Cardiac fibroblast (primary cell): ENCODE data around the gene ETAA1.

Experiments used
- DNase-seq, 2 donors: peaks; one replicate each; pipeline versions ENCODE4 v3.0.0 to v3.0.0-alpha.2; 2010; ENCODE audit warnings: low read depth in 2 of 2
- H3K4me3 ChIP-seq, 2 donors: replicated peaks in 1 of 2; 1 replicate in 1 of 2; 2 replicates in 1 of 2; pipeline ENCODE4 v1.5.1; 2011; ENCODE audit warnings: low read depth in 2 of 2, low read length in 2 of 2, mild to moderate bottlenecking in 2 of 2, moderate library complexity in 1 of 2
- TF ChIP-seq, protein P1 (sequence below): IDR thresholded peaks from one replicate; pipeline ENCODE4 v1.5.1; 2011; ENCODE audit warnings: low read depth, mild to moderate bottlenecking, low read length, inconsistent platforms

The ETAA1 gene

GRCh38 chr2:67384123-67384822 lies 12.9 kb upstream of the ETAA1 start:
- DNase-seq = no peak
- TF ChIP-seq, protein P1, sequence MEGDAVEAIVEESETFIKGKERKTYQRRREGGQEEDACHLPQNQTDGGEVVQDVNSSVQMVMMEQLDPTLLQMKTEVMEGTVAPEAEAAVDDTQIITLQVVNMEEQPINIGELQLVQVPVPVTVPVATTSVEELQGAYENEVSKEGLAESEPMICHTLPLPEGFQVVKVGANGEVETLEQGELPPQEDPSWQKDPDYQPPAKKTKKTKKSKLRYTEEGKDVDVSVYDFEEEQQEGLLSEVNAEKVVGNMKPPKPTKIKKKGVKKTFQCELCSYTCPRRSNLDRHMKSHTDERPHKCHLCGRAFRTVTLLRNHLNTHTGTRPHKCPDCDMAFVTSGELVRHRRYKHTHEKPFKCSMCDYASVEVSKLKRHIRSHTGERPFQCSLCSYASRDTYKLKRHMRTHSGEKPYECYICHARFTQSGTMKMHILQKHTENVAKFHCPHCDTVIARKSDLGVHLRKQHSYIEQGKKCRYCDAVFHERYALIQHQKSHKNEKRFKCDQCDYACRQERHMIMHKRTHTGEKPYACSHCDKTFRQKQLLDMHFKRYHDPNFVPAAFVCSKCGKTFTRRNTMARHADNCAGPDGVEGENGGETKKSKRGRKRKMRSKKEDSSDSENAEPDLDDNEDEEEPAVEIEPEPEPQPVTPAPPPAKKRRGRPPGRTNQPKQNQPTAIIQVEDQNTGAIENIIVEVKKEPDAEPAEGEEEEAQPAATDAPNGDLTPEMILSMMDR = no peak
- H3K4me3 ChIP-seq = no peak overlapping the region

DNA sequence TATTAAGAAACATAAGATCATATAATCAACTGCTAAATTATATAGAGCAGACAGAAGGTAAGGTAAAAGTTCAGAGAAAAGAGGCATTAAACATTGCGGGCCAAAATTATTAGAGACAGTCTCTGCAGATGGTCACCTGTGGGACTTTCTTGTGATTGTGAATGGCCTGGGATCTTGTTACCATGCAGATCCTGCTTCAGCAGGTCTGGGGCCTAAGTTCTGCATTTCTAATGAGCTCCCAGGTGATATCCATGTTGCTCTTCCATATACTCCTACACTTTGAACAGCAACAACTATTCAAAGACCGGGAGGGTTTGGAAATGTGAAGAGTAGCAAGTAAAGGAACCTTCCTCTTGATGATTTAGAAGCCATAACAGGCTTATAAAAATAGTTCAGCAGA lies 8.5 kb upstream of the ETAA1 start:
- no peak for DNase-seq
- no peak overlapping the region for H3K4me3 ChIP-seq
- TF ChIP-seq, protein P1 = no peak

- TF ChIP-seq, protein P1 = no peak
- DNase-seq = peak; percentile 78 to 86
- H3K4me3 ChIP-seq = no peak overlapping the region
Measured at GRCh38 chr2:67389286-67389685, 7.8 kb upstream of the ETAA1 start.

DNA sequence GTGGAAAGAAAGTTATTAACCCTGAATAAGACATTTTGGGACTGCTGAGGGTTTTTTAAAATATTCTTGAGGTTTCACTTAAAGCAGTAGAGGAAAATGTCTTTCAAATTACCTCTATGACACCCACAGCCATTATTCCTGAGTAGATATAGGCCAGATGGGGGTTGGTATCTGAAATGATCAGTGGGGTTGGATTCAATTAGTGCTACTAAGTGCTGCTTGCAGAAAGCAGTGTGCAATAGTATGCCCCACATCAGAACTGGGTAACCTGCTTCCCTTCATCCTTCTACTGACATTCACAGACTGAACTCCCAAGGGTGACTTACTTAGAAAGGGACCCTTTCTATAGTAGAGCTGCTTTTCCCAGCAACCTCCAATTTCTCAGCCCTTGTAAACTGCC lies 7.3 kb upstream of the ETAA1 start:
- H3K4me3 ChIP-seq = no peak overlapping the region
- TF ChIP-seq, protein P1 = no peak
- no peak for DNase-seq

GRCh38 chr2:67393237-67393636 lies 3.9 kb upstream of the ETAA1 start:
- peak in 1 of 2 donors; percentile 40 for DNase-seq
- H3K4me3 ChIP-seq = no peak overlapping the region
- TF ChIP-seq, protein P1 = no peak

GRCh38 chr2:67394734-67395133 lies 2.4 kb upstream of the ETAA1 start:
- no peak overlapping the region for H3K4me3 ChIP-seq
- TF ChIP-seq, protein P1 = no peak
- DNase-seq = peak; percentile 66 to 79

GRCh38 chr2:67399144-67399543 lies 2.0 kb downstream of the ETAA1 start:
- DNase-seq = no peak
- H3K4me3 ChIP-seq = no peak overlapping the region
- TF ChIP-seq, protein P1 = no peak
